WTC11 (cell line): Measurements from ENCODE around the gene CD40. TPM values are rescaled to one million over a fixed set of nuclear protein-coding genes. Genes with fewer than 3 reads are reported as not detected.

ENCODE experiments used
- ATAC-seq: fragments of 200-7000 bp; cut with Tn5 transposase; 2 replicates; pipeline ENCODE4 v1.10.0; 2021; ENCODE audit warnings: mild to moderate bottlenecking, moderate library complexity
- CTCF ChIA-PET: fragments of 300-600 bp; sonication (Branson Sonifier 250); formaldehyde crosslinking; loops from one replicate; lab custom pipeline; 2021; ENCODE audit warnings: antibody characterized with exemption; lab: Charles Lee
- POLR2A ChIA-PET: fragments of 350-600 bp; sonication (Branson Sonifier 250); formaldehyde crosslinking; loops from one replicate; lab custom pipeline; 2021; ENCODE audit warnings: antibody characterized with exemption; lab: Charles Lee
- DNase-seq: peaks from one replicate; pipeline ENCODE4 v3.0.0; 2021; ENCODE audit warnings: low spot score
- H3K27ac Mint-ChIP-seq: 2 replicates; pipeline ENCODE4 v1.8.0; 2021; ENCODE audit warnings: mixed read lengths
- H3K27me3 Mint-ChIP-seq: 2 replicates; pipeline ENCODE4 v1.8.0; 2021; ENCODE audit warnings: low read depth, mild to moderate bottlenecking, moderate library complexity, mixed read lengths
- H3K36me3 Mint-ChIP-seq: 2 replicates; pipeline ENCODE4 v1.8.0; 2021; ENCODE audit warnings: mixed read lengths
- H3K4me1 Mint-ChIP-seq: 2 replicates; pipeline ENCODE4 v1.8.0; 2022; ENCODE audit warnings: mixed read lengths
- H3K4me3 Mint-ChIP-seq: 2 replicates; pipeline ENCODE4 v1.8.0; 2021; ENCODE audit warnings: mild to moderate bottlenecking, moderate library complexity, mixed read lengths
- H3K9me3 Mint-ChIP-seq: 2 replicates; pipeline ENCODE4 v1.8.0; 2021; ENCODE audit warnings: mixed read lengths
- ETV6 ChIP-seq: sonication (generic); formaldehyde crosslinking; IDR thresholded peaks from 2 replicates; pipeline ENCODE4 v1.8.1; 2022; ENCODE audit warnings: mild to moderate bottlenecking, missing genetic modification reagents
- FOXP1 ChIP-seq: sonication (generic); formaldehyde crosslinking; IDR thresholded peaks from 2 replicates; pipeline ENCODE4 v1.8.0; 2022; ENCODE audit warnings: missing genetic modification reagents, mild to moderate bottlenecking, moderate library complexity, borderline replicate concordance
- GABPB1 ChIP-seq: sonication (generic); formaldehyde crosslinking; IDR thresholded peaks from 2 replicates; pipeline ENCODE4 v1.8.1; 2023; ENCODE audit warnings: mild to moderate bottlenecking, missing genetic modification reagents
- MXD4 ChIP-seq: fragments of 250-450 bp; sonication (Bioruptor Pico); IDR thresholded peaks from 2 replicates; pipeline ENCODE4 v1.8.0; 2021; ENCODE audit warnings: mild to moderate bottlenecking, moderate library complexity, borderline replicate concordance
- RORB ChIP-seq: fragments of 250-450 bp; sonication (Bioruptor Pico); IDR thresholded peaks from 2 replicates; pipeline ENCODE4 v1.9.0; 2021; ENCODE audit warnings: mild to moderate bottlenecking
- ZNF232 ChIP-seq: sonication (generic); formaldehyde crosslinking; IDR thresholded peaks from 2 replicates; pipeline ENCODE4 v1.8.0; 2022; ENCODE audit warnings: mild to moderate bottlenecking, missing genetic modification reagents
- ZNF317 ChIP-seq: sonication (generic); formaldehyde crosslinking; IDR thresholded peaks from 2 replicates; pipeline ENCODE4 v1.8.1; 2023; ENCODE audit warnings: low read depth, mild to moderate bottlenecking, moderate library complexity, missing genetic modification reagents, borderline replicate concordance
- ZNF416 ChIP-seq: fragments of 250-450 bp; sonication (Bioruptor Pico); IDR thresholded peaks from 2 replicates; pipeline ENCODE4 v1.9.0; 2021; ENCODE audit warnings: mild to moderate bottlenecking, inconsistent platforms
- total RNA-seq: library from RNA; stranded (reverse); gene quantifications from 3 replicates; pipeline ENCODE4 v1.2.3, GENCODE V29; 2021
- TF ChIP-seq, protein P1 (sequence below): sonication (generic); formaldehyde crosslinking; IDR thresholded peaks from 2 replicates; pipeline ENCODE4 v1.8.1; 2023; ENCODE audit warnings: mild to moderate bottlenecking, missing genetic modification reagents, borderline replicate concordance
- TF ChIP-seq, protein P2 (sequence below): fragments of 250-450 bp; sonication (Bioruptor Pico); IDR thresholded peaks from 2 replicates; pipeline ENCODE4 v2.1.2; 2022; ENCODE audit warnings: mild to moderate bottlenecking, moderate library complexity
- TF ChIP-seq, protein P3 (sequence below): sonication (generic); formaldehyde crosslinking; conservative IDR thresholded peaks from 2 replicates; pipeline ENCODE4 v1.8.1; 2022; ENCODE audit warnings: mild to moderate bottlenecking, missing genetic modification reagents
- TF ChIP-seq, protein P4 (sequence below): sonication (generic); formaldehyde crosslinking; IDR thresholded peaks from 2 replicates; pipeline ENCODE4 v1.8.1; 2023; ENCODE audit warnings: mild to moderate bottlenecking, missing genetic modification reagents
- TF ChIP-seq, protein P5 (sequence below): sonication (generic); formaldehyde crosslinking; IDR thresholded peaks from 2 replicates; pipeline ENCODE4 v1.8.1; 2023; ENCODE audit warnings: mild to moderate bottlenecking, missing genetic modification reagents, moderate library complexity
- TF ChIP-seq, protein P6 (sequence below): fragments of 250-450 bp; sonication (Bioruptor Pico); IDR thresholded peaks from 2 replicates; pipeline ENCODE4 v1.9.0; 2021; ENCODE audit warnings: mild to moderate bottlenecking, borderline replicate concordance

The CD40 gene
- total RNA-seq, 1 experiment from 2014 or later, result 14.8 TPM

DNA sequence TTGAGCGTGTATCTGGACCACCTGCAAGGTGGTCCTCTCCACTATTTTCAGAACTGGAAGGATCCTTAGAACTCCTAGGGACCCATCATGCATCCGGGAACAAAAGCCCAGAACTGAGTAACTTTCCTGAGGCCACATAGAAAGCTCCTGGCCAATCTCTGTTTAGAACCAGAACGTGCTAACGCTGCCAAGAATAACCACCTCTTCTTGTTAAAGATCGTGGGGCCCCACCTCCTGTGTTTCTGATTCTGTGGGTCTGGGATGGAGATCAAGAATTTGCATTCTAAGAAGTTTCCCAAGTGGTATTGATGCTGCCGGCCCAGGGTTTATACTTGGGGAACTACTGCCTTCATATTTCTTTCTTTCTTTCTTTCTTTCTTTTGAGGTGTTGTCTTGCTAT lies 13.3 kb downstream of the CD40 start:
- no peaks in the 10 kb centered on the region for H3K9me3 Mint-ChIP-seq
- no peak for DNase-seq
- H3K36me3 Mint-ChIP-seq, result no peaks in the 10 kb centered on the region; the same call in 1 of the 2 replicates
- no peak overlapping the region for H3K27ac Mint-ChIP-seq
- ChIA-PET POLR2A (no interaction called here), CTCF (interaction anchor here (1.0 to 7.9 kb wide), 7 partner anchors 9 to 217 kb away, joined by 3 to 118 read pairs (median 24); no protein-coding TSS in a partner anchor)
- peaks cover 17% of the 10 kb centered on the region for H3K27me3 Mint-ChIP-seq
- H3K4me3 Mint-ChIP-seq, result no peak overlapping the region
- peaks cover 15% of the 10 kb centered on the region for H3K4me1 Mint-ChIP-seq
- TF ChIP-seq GABPB1 (no peak), FOXP1 (no peak), MXD4 (CRISPR knock-in tag) (no peak), RORB (no peak), ZNF232 (CRISPR knock-in tag) (no peak), ETV6 (CRISPR knock-in tag) (no peak), ZNF416 (CRISPR knock-in tag) (no peak), ZNF317 (CRISPR knock-in tag) (no peak)
- TF ChIP-seq, protein P1, sequence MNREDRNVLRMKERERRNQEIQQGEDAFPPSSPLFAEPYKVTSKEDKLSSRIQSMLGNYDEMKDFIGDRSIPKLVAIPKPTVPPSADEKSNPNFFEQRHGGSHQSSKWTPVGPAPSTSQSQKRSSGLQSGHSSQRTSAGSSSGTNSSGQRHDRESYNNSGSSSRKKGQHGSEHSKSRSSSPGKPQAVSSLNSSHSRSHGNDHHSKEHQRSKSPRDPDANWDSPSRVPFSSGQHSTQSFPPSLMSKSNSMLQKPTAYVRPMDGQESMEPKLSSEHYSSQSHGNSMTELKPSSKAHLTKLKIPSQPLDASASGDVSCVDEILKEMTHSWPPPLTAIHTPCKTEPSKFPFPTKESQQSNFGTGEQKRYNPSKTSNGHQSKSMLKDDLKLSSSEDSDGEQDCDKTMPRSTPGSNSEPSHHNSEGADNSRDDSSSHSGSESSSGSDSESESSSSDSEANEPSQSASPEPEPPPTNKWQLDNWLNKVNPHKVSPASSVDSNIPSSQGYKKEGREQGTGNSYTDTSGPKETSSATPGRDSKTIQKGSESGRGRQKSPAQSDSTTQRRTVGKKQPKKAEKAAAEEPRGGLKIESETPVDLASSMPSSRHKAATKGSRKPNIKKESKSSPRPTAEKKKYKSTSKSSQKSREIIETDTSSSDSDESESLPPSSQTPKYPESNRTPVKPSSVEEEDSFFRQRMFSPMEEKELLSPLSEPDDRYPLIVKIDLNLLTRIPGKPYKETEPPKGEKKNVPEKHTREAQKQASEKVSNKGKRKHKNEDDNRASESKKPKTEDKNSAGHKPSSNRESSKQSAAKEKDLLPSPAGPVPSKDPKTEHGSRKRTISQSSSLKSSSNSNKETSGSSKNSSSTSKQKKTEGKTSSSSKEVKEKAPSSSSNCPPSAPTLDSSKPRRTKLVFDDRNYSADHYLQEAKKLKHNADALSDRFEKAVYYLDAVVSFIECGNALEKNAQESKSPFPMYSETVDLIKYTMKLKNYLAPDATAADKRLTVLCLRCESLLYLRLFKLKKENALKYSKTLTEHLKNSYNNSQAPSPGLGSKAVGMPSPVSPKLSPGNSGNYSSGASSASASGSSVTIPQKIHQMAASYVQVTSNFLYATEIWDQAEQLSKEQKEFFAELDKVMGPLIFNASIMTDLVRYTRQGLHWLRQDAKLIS, result no peak
- TF ChIP-seq, protein P2, sequence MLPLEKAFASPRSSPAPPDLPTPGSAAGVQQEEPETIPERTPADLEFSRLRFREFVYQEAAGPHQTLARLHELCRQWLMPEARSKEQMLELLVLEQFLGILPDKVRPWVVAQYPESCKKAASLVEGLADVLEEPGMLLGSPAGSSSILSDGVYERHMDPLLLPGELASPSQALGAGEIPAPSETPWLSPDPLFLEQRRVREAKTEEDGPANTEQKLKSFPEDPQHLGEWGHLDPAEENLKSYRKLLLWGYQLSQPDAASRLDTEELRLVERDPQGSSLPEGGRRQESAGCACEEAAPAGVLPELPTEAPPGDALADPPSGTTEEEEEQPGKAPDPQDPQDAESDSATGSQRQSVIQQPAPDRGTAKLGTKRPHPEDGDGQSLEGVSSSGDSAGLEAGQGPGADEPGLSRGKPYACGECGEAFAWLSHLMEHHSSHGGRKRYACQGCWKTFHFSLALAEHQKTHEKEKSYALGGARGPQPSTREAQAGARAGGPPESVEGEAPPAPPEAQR (CRISPR knock-in tag), result no peak
- TF ChIP-seq, protein P3, sequence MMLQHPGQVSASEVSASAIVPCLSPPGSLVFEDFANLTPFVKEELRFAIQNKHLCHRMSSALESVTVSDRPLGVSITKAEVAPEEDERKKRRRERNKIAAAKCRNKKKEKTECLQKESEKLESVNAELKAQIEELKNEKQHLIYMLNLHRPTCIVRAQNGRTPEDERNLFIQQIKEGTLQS, result no peak
- TF ChIP-seq, protein P4, sequence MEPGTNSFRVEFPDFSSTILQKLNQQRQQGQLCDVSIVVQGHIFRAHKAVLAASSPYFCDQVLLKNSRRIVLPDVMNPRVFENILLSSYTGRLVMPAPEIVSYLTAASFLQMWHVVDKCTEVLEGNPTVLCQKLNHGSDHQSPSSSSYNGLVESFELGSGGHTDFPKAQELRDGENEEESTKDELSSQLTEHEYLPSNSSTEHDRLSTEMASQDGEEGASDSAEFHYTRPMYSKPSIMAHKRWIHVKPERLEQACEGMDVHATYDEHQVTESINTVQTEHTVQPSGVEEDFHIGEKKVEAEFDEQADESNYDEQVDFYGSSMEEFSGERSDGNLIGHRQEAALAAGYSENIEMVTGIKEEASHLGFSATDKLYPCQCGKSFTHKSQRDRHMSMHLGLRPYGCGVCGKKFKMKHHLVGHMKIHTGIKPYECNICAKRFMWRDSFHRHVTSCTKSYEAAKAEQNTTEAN (CRISPR knock-in tag), result no peak
- TF ChIP-seq, protein P5, sequence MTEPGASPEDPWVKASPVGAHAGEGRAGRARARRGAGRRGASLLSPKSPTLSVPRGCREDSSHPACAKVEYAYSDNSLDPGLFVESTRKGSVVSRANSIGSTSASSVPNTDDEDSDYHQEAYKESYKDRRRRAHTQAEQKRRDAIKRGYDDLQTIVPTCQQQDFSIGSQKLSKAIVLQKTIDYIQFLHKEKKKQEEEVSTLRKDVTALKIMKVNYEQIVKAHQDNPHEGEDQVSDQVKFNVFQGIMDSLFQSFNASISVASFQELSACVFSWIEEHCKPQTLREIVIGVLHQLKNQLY (CRISPR knock-in tag), result no peak
- TF ChIP-seq, protein P6, sequence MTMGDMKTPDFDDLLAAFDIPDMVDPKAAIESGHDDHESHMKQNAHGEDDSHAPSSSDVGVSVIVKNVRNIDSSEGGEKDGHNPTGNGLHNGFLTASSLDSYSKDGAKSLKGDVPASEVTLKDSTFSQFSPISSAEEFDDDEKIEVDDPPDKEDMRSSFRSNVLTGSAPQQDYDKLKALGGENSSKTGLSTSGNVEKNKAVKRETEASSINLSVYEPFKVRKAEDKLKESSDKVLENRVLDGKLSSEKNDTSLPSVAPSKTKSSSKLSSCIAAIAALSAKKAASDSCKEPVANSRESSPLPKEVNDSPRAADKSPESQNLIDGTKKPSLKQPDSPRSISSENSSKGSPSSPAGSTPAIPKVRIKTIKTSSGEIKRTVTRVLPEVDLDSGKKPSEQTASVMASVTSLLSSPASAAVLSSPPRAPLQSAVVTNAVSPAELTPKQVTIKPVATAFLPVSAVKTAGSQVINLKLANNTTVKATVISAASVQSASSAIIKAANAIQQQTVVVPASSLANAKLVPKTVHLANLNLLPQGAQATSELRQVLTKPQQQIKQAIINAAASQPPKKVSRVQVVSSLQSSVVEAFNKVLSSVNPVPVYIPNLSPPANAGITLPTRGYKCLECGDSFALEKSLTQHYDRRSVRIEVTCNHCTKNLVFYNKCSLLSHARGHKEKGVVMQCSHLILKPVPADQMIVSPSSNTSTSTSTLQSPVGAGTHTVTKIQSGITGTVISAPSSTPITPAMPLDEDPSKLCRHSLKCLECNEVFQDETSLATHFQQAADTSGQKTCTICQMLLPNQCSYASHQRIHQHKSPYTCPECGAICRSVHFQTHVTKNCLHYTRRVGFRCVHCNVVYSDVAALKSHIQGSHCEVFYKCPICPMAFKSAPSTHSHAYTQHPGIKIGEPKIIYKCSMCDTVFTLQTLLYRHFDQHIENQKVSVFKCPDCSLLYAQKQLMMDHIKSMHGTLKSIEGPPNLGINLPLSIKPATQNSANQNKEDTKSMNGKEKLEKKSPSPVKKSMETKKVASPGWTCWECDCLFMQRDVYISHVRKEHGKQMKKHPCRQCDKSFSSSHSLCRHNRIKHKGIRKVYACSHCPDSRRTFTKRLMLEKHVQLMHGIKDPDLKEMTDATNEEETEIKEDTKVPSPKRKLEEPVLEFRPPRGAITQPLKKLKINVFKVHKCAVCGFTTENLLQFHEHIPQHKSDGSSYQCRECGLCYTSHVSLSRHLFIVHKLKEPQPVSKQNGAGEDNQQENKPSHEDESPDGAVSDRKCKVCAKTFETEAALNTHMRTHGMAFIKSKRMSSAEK (CRISPR knock-in tag), result no peak
- no peak for ATAC-seq
